ENCODE measurements around the gene ASXL1. TPM values are rescaled to one million over a fixed set of nuclear protein-coding genes. Genes with fewer than 3 reads are reported as not detected.
"Not testable (repeated sequence)": the region's sequence is repeated elsewhere in the genome, so short reads cannot be mapped to it uniquely, and the experiment has no call there.

ASXL1 gene
- total and polyA plus RNA-seq, 8 donors: 9.0 to 185 (median 61.7) TPM

- peaks cover 59 to 79% (median 68%) of the 10 kb centered on the region in 4 donors for H3K4me1 ChIP-seq
- H3K9me3 ChIP-seq: no peaks in the 10 kb centered on the region
- no peak for DNase-seq
- H3K27ac ChIP-seq: peak overlapping the region; percentile 84 to 93 (median 89)
- H3K27me3 ChIP-seq: no peaks in the 10 kb centered on the region
- H3K36me3 ChIP-seq: peaks cover 0 to 17% (median 8%) of the 10 kb centered on the region in 4 donors
- WGBS, 5 donors: 48 to 62% (median 55%) methylated on average over 11 to 20 of the region's 20 CpGs
- H3K4me3 ChIP-seq: no peak overlapping the region
- intact Hi-C loops (cut with DNase I; ENCODE audit: low total_unique reads): no loop called here
- TF ChIP-seq EP300 (IDR thresholded peaks at IDR 0.05): no peak
- TF ChIP-seq POLR2AphosphoS5 (IDR thresholded peaks at IDR 0.05): no peak
- no peak for TF ChIP-seq POLR2A (IDR thresholded peaks at IDR 0.05)
Observed at GRCh38 chr20:32464401-32465091, 106.4 kb downstream of the ASXL1 start.

GRCh38 chr20:32465092-32465900, 107.2 kb downstream of the ASXL1 start:
- Histone ChIP-seq H3K27ac (peak overlapping the region; percentile 84 to 93 (median 89)), H3K4me1 (peaks cover 64 to 86% (median 73%) of the 10 kb centered on the region in 4 donors), H3K9me3 (no peaks in the 10 kb centered on the region), H3K4me3 (no peak overlapping the region), H3K27me3 (no peaks in the 10 kb centered on the region), H3K36me3 (peaks cover 0 to 11% (median 2%) of the 10 kb centered on the region in 4 donors)
- no peak for TF ChIP-seq EP300 (IDR thresholded peaks at IDR 0.05)
- TF ChIP-seq POLR2AphosphoS5 (IDR thresholded peaks at IDR 0.05): peak in 2 of 3 donors; percentile 67 to 85
- no peak for TF ChIP-seq POLR2A (IDR thresholded peaks at IDR 0.05)
- intact Hi-C loops (cut with DNase I; ENCODE audit: low total_unique reads): no loop called here
- 10 to 51% (median 48%) methylated on average over 12 to 24 of the region's 24 CpGs for WGBS, 5 donors
- peak; percentile 90 to 95 for DNase-seq

GRCh38 chr20:32465901-32466675, 108.0 kb downstream of the ASXL1 start:
- intact Hi-C loops (cut with DNase I; ENCODE audit: low total_unique reads); DNase-seq; H3K27me3 ChIP-seq; H3K9me3 ChIP-seq; H3K4me3 ChIP-seq: not testable (repeated sequence)
- H3K4me1 ChIP-seq: peaks cover 66 to 93% (median 80%) of the 10 kb centered on the region in 4 donors
- peak overlapping the region; percentile 84 to 93 (median 89) for H3K27ac ChIP-seq
- 67 to 76% (median 69%) methylated on average over 10 to 15 of the region's 15 CpGs for whole genome bisulfite sequencing, 5 donors
- peaks cover 0 to 18% (median 1%) of the 10 kb centered on the region in 4 donors for H3K36me3 ChIP-seq

GRCh38 chr20:32466739-32467505, 108.8 kb downstream of the ASXL1 start:
- Histone ChIP-seq H3K4me3 (no peak overlapping the region), H3K27me3 (no peaks in the 10 kb centered on the region), H3K36me3 (peaks cover 0 to 20% (median 5%) of the 10 kb centered on the region in 4 donors), H3K4me1 (peaks cover 67 to 97% (median 83%) of the 10 kb centered on the region in 4 donors), H3K9me3 (no peaks in the 10 kb centered on the region), H3K27ac (peak overlapping the region; percentile 84 to 93 (median 89))
- no peak for DNase-seq
- TF ChIP-seq EP300 (IDR thresholded peaks at IDR 0.05) (no peak), POLR2AphosphoS5 (IDR thresholded peaks at IDR 0.05) (no peak), CTCF (IDR thresholded peaks at IDR 0.05) (no peak), POLR2A (IDR thresholded peaks at IDR 0.05) (no peak)
- WGBS, 5 donors: 77 to 90% (median 81%) methylated on average over 15 to 16 of the region's 16 CpGs
- intact Hi-C loops (cut with DNase I; ENCODE audit: low total_unique reads): no loop called here

GRCh38 chr20:32467506-32468312, 109.6 kb downstream of the ASXL1 start:
- DNase-seq: peak; percentile 57 to 79
- intact Hi-C loops (cut with DNase I; ENCODE audit: low total_unique reads): no loop called here

More at GRCh38 chr20:32467506-32468312, 109.6 kb downstream of the ASXL1 start:
- H3K9me3 ChIP-seq: no peaks in the 10 kb centered on the region
- peaks cover 75 to 97% (median 84%) of the 10 kb centered on the region in 4 donors for H3K4me1 ChIP-seq
- no peaks in the 10 kb centered on the region for H3K27me3 ChIP-seq
- 68 to 81% (median 74%) methylated on average over 11 to 12 of the region's 12 CpGs for WGBS, 5 donors
- peak overlapping the region; percentile 77 to 93 (median 85) for H3K27ac ChIP-seq
- H3K4me3 ChIP-seq: no peak overlapping the region
- TF ChIP-seq POLR2AphosphoS5 (IDR thresholded peaks at IDR 0.05): peak in 1 of 3 donors; percentile 20
- TF ChIP-seq EP300 (IDR thresholded peaks at IDR 0.05): no peak
- peaks cover 0 to 22% (median 12%) of the 10 kb centered on the region in 4 donors for H3K36me3 ChIP-seq

All from stomach (tissue), 9 donors.